WTC11 (cell line): ENCODE measurements around the gene PRPSAP1.

Experiments used
- FOXJ3 ChIP-seq: sonication (generic); formaldehyde crosslinking; IDR thresholded peaks from 2 replicates; pipeline ENCODE4 v1.9.0; 2021; ENCODE audit warnings: missing genetic modification reagents, mild to moderate bottlenecking, borderline replicate concordance
- KAT7 ChIP-seq: sonication (generic); formaldehyde crosslinking; IDR thresholded peaks from 2 replicates; pipeline ENCODE4 v1.8.1; 2023; ENCODE audit warnings: missing genetic modification reagents, mild to moderate bottlenecking, borderline replicate concordance
- MYBL2 ChIP-seq: sonication (generic); formaldehyde crosslinking; IDR thresholded peaks from 2 replicates; pipeline ENCODE4 v1.8.1; 2023; ENCODE audit warnings: mild to moderate bottlenecking, moderate library complexity, missing genetic modification reagents
- SMAD4 ChIP-seq: sonication (generic); formaldehyde crosslinking; IDR thresholded peaks from 2 replicates; pipeline ENCODE4 v1.8.0; 2022; ENCODE audit warnings: mild to moderate bottlenecking, missing genetic modification reagents
- TF ChIP-seq, protein P1 (sequence below): fragments of 200-600 bp; IDR thresholded peaks from 2 replicates; pipeline ENCODE4 v1.8.0; 2022; ENCODE audit warnings: antibody characterized with exemption
- TF ChIP-seq, protein P2 (sequence below): sonication (generic); formaldehyde crosslinking; IDR thresholded peaks from 2 replicates; pipeline ENCODE4 v1.8.1; 2023; ENCODE audit warnings: mild to moderate bottlenecking, missing genetic modification reagents, moderate library complexity

DNA sequence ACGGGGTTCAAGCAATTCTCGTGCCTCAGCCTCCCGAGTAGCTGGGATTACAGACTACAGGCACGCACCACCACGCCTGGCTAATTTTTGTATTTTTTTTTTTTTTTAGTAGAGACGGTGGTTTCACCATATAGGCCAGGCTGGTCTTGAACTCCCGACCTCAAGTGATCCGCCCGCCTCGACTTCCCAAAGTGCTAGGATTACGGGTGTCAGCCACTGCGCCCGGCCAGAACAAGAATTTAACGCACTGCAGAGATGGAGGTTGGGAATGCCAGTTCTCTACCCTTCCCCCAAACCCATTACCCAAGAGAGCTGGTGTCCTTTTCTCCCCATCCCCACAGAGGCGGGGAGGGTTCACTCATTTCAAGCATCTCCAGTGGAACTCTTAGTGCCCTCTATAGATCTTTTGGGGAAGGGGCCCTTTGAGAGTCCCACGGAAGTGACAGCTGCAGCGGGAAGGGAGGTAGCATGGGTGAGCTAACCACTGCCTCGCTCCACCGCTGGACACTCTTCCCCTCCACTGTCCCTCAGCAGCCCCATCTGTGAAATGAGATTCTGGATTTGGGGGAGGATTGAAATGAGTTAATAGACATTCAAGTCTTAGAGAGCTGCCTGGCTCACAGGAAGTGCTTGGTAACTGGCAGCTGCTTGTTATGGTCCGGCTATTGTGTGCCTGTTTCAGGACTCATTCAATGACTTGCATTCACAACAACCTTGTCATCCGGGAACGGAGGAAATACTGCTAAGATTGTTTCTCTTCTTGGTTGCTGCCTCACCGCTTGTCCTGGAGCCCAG lies 92.1 kb downstream of the PRPSAP1 start:
- TF ChIP-seq, protein P1, sequence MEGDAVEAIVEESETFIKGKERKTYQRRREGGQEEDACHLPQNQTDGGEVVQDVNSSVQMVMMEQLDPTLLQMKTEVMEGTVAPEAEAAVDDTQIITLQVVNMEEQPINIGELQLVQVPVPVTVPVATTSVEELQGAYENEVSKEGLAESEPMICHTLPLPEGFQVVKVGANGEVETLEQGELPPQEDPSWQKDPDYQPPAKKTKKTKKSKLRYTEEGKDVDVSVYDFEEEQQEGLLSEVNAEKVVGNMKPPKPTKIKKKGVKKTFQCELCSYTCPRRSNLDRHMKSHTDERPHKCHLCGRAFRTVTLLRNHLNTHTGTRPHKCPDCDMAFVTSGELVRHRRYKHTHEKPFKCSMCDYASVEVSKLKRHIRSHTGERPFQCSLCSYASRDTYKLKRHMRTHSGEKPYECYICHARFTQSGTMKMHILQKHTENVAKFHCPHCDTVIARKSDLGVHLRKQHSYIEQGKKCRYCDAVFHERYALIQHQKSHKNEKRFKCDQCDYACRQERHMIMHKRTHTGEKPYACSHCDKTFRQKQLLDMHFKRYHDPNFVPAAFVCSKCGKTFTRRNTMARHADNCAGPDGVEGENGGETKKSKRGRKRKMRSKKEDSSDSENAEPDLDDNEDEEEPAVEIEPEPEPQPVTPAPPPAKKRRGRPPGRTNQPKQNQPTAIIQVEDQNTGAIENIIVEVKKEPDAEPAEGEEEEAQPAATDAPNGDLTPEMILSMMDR: no peak
- no peak for TF ChIP-seq FOXJ3 (CRISPR knock-in tag)
- TF ChIP-seq KAT7 (CRISPR knock-in tag): no peak
- no peak for TF ChIP-seq MYBL2 (CRISPR knock-in tag)
- TF ChIP-seq, protein P2, sequence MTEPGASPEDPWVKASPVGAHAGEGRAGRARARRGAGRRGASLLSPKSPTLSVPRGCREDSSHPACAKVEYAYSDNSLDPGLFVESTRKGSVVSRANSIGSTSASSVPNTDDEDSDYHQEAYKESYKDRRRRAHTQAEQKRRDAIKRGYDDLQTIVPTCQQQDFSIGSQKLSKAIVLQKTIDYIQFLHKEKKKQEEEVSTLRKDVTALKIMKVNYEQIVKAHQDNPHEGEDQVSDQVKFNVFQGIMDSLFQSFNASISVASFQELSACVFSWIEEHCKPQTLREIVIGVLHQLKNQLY: no peak
- no peak for TF ChIP-seq SMAD4
